ENCODE data around the gene PIGL. TPM values are rescaled to one million over a fixed set of nuclear protein-coding genes. Genes with fewer than 3 reads are reported as not detected.
A peak's percentile ranks its signal among the peaks of the same experiment; 100 is the strongest.
"Not testable (repeated sequence)": the region's sequence is repeated elsewhere in the genome, so short reads cannot be mapped to it uniquely, and the experiment has no call there.

The PIGL gene
- total RNA-seq, 1 donor from 2014 or later = 28.6 TPM

GRCh38 chr17:16214190-16215001 is 2.6 kb upstream of the PIGL start:
- peaks cover 48% of the 10 kb centered on the region for H3K4me1 Mint-ChIP-seq (ENCODE audit: unreplicated experiment)
- TF ChIP-seq CTCF (IDR thresholded peaks at IDR 0.05) = no peak
- no peaks in the 10 kb centered on the region for H3K27me3 Mint-ChIP-seq (ENCODE audit: unreplicated experiment)
- DNase-seq (ENCODE audit: extremely low spot score, unreplicated experiment) = no peak
- peak overlapping the region; percentile 89 for H3K4me3 Mint-ChIP-seq (ENCODE audit: unreplicated experiment)
- H3K36me3 Mint-ChIP-seq (ENCODE audit: unreplicated experiment) = no peaks in the 10 kb centered on the region
- no peaks in the 10 kb centered on the region for H3K9me3 Mint-ChIP-seq (ENCODE audit: unreplicated experiment)
- peak overlapping the region; percentile 86 for H3K27ac Mint-ChIP-seq (ENCODE audit: unreplicated experiment)

GRCh38 chr17:16215002-16215272 is 2.1 kb upstream of the PIGL start:
- no peaks in the 10 kb centered on the region for H3K36me3 Mint-ChIP-seq (ENCODE audit: unreplicated experiment)
- no peaks in the 10 kb centered on the region for H3K9me3 Mint-ChIP-seq (ENCODE audit: unreplicated experiment)
- peak overlapping the region; percentile 86 for H3K27ac Mint-ChIP-seq (ENCODE audit: unreplicated experiment)
- H3K4me3 Mint-ChIP-seq (ENCODE audit: unreplicated experiment) = peak overlapping the region; percentile 89
- no peak for TF ChIP-seq CTCF (IDR thresholded peaks at IDR 0.05)
- no peaks in the 10 kb centered on the region for H3K27me3 Mint-ChIP-seq (ENCODE audit: unreplicated experiment)
- peak; percentile 87 for DNase-seq (ENCODE audit: extremely low spot score, unreplicated experiment)
- H3K4me1 Mint-ChIP-seq (ENCODE audit: unreplicated experiment) = peaks cover 48% of the 10 kb centered on the region

GRCh38 chr17:16215273-16215964 is 1.6 kb upstream of the PIGL start, which contains the start of gene NCOR1:
NCOR1 (minus strand) TSS chr17:16215534; CDS start chr17:16194569, 20,965 bp downstream.
- Mint-ChIP-seq H3K9me3 (ENCODE audit: unreplicated experiment) (no peaks in the 10 kb centered on the region), H3K27ac (ENCODE audit: unreplicated experiment) (peak within 1 kb of the TSS; percentile 96), H3K27me3 (ENCODE audit: unreplicated experiment) (no peaks in the 10 kb centered on the region), H3K36me3 (ENCODE audit: unreplicated experiment) (no peaks in the 10 kb centered on the region), H3K4me1 (ENCODE audit: unreplicated experiment) (peaks cover 48% of the 10 kb centered on the region), H3K4me3 (ENCODE audit: unreplicated experiment) (peak within 1 kb of the TSS; percentile 89)
- peak; percentile 55 for TF ChIP-seq CTCF (IDR thresholded peaks at IDR 0.05)
- DNase-seq (ENCODE audit: extremely low spot score, unreplicated experiment) = peak; percentile 97

- H3K4me1 Mint-ChIP-seq (ENCODE audit: unreplicated experiment) = peaks cover 48% of the 10 kb centered on the region
- H3K27ac Mint-ChIP-seq (ENCODE audit: unreplicated experiment) = peak overlapping the region; percentile 96
- H3K9me3 Mint-ChIP-seq (ENCODE audit: unreplicated experiment) = no peaks in the 10 kb centered on the region
- DNase-seq (ENCODE audit: extremely low spot score, unreplicated experiment) = no peak
- no peaks in the 10 kb centered on the region for H3K27me3 Mint-ChIP-seq (ENCODE audit: unreplicated experiment)
- no peak for TF ChIP-seq CTCF (IDR thresholded peaks at IDR 0.05)
- H3K4me3 Mint-ChIP-seq (ENCODE audit: unreplicated experiment) = peak overlapping the region; percentile 89
- no peaks in the 10 kb centered on the region for H3K36me3 Mint-ChIP-seq (ENCODE audit: unreplicated experiment)
Measured at GRCh38 chr17:16215965-16216316, 1.1 kb upstream of the PIGL start.

- Mint-ChIP-seq H3K4me3 (ENCODE audit: unreplicated experiment) (peak overlapping the region; percentile 95), H3K27ac (ENCODE audit: unreplicated experiment) (peak overlapping the region; percentile 96)
- not testable (repeated sequence) for DNase-seq (ENCODE audit: extremely low spot score, unreplicated experiment)
Measured at GRCh38 chr17:16216341-16217001, 539 bp upstream of the PIGL start.

More at GRCh38 chr17:16216341-16217001, 539 bp upstream of the PIGL start:
- not testable (repeated sequence) for H3K27me3 Mint-ChIP-seq (ENCODE audit: unreplicated experiment); H3K36me3 Mint-ChIP-seq (ENCODE audit: unreplicated experiment); H3K9me3 Mint-ChIP-seq (ENCODE audit: unreplicated experiment)
- peaks cover 45% of the 10 kb centered on the region for H3K4me1 Mint-ChIP-seq (ENCODE audit: unreplicated experiment)

Measured in osteocyte (in vitro differentiated cells).